T-helper 1 cell treated with Interleukin-12 subunit alpha and Interleukin-12 subunit beta and Interleukin-4 antibody, amounts not matched to agents 30 μg/mL and 1 μg/mL, for 36 hours (primary cell): Measurements from ENCODE around the gene SLC22A23.

Experiments used
- H3K27ac Mint-ChIP-seq: one replicate; pipeline ENCODE4 v1.8.0; 2021; ENCODE audit warnings: mild to moderate bottlenecking, mixed read lengths
- H3K27me3 Mint-ChIP-seq: one replicate; pipeline ENCODE4 v1.8.0; 2021; ENCODE audit warnings: low read depth, mixed read lengths
- H3K36me3 Mint-ChIP-seq: one replicate; pipeline ENCODE4 v1.8.0; 2021; ENCODE audit warnings: low read depth, mixed read lengths
- H3K4me1 Mint-ChIP-seq: one replicate; pipeline ENCODE4 v1.8.0; 2021; ENCODE audit warnings: low read depth, mixed read lengths
- H3K4me3 Mint-ChIP-seq: one replicate; pipeline ENCODE4 v1.8.0; 2021; ENCODE audit warnings: mild to moderate bottlenecking, moderate library complexity, mixed read lengths
- H3K9me3 Mint-ChIP-seq: one replicate; pipeline ENCODE4 v1.8.0; 2021; ENCODE audit warnings: mixed read lengths

The SLC22A23 gene

DNA sequence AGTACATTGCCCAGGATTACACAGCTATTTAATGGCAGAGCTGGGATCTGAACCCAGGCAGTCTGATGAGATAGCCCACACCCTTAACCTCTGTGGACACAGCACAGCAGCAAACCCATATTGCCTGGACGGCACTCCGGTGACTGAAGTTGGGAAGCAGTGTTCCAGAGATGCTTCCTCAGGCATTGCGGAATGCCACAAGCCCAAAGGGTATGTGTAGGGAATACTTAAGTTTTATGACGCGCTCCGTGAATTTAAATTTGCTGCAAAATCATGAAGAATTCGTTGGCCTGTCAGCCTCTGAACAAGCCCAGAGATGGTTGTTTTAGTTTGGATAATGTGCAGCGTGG lies 151.7 kb downstream of the SLC22A23 start:
- H3K27me3 Mint-ChIP-seq = peaks cover 20% of the 10 kb centered on the region
- no peaks in the 10 kb centered on the region for H3K4me1 Mint-ChIP-seq
- H3K9me3 Mint-ChIP-seq = peaks cover 3% of the 10 kb centered on the region
- H3K27ac Mint-ChIP-seq = no peak overlapping the region
- no peaks in the 10 kb centered on the region for H3K36me3 Mint-ChIP-seq
- no peak overlapping the region for H3K4me3 Mint-ChIP-seq

DNA sequence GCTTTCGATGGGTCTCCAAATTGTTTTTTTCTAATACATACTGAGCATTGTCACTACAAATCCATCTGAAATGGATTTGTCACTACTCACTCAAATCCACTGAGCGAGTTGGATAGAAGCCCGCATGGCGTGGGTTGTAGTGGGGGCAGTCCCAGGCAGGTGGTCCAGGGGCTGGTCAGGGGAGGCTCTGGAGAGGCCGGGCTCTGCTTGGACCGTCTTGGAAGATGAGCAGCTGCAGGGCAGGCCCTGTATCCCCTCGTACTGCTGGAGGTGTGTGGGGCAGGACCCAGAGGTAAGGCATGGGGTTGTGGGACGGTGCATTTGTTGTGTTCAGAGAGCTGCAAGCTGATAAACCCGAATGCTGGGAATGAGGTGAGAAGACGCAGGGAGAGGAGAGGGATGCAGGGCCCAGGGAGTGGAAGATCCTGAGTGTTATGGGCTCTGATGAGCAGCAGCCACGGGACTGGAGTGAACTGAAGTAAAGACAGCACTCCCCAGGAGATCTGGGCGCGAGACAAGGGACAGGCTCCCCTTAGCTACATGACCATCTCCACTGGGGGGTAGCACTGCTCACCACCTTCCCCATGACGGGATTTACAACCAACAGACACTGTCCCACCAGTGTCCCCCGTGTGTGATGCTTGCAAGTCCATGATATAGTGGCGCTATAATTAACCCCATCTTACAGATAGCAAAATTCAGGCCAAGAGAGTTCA lies 152.2 kb downstream of the SLC22A23 start:
- H3K27ac Mint-ChIP-seq = no peak overlapping the region
- no peak overlapping the region for H3K4me3 Mint-ChIP-seq
- H3K9me3 Mint-ChIP-seq = peaks cover 3% of the 10 kb centered on the region
- no peaks in the 10 kb centered on the region for H3K36me3 Mint-ChIP-seq
- no peaks in the 10 kb centered on the region for H3K4me1 Mint-ChIP-seq
- H3K27me3 Mint-ChIP-seq = peaks cover 22% of the 10 kb centered on the region

DNA sequence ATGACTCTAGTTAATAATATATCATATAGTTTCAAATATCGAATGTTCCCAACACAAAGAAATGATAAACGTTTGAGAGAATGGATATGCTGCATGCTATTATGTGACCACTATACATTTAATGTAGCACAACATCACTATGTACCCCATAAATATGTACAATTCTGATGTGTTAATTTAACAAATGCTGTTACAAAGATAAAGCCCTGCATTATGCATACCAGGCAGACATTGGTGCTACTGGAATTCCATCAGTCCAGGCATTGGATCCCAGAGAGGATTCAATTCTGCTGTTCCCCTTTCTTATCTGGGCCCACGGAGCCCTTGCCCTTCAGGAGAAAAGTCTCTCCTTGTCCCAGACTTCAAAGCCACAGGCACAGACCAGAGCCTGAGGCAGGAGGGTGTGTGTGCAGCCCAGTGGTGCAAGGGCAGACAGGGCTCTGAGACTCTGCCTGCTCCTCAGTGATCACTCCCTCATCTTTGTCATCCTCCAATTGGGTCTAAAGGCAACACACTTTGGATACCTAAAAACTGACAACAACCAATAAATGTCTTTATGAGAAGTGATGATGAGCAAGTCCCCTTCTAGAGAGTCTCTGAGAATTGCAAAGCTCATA lies 152.9 kb downstream of the SLC22A23 start:
- Mint-ChIP-seq H3K4me3 (no peak overlapping the region), H3K36me3 (no peaks in the 10 kb centered on the region), H3K27me3 (peaks cover 22% of the 10 kb centered on the region), H3K27ac (no peak overlapping the region), H3K4me1 (no peaks in the 10 kb centered on the region), H3K9me3 (peaks cover 3% of the 10 kb centered on the region)

DNA sequence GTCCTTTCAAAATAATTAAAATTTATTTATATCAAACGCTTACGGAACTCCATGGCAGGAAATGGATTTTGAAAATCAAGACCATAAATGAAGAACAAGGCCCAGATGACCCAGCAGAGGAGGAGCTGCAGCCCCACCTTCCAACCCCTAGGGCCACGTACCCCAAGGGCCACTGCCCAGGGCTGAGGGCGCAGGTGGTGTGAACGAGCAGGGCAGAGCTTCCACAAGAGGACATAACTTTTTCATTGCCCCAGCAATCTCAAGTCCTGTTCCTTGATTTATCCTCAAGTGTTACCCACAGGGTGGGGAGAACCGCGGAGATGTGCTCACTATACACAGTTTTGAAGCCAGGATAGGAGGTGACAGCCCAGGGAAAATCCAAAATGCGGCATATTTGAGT lies 155.3 kb downstream of the SLC22A23 start:
- H3K36me3 Mint-ChIP-seq = no peaks in the 10 kb centered on the region
- no peak overlapping the region for H3K4me3 Mint-ChIP-seq
- H3K9me3 Mint-ChIP-seq = peaks cover 3% of the 10 kb centered on the region
- no peaks in the 10 kb centered on the region for H3K4me1 Mint-ChIP-seq
- peaks cover 22% of the 10 kb centered on the region for H3K27me3 Mint-ChIP-seq
- no peak overlapping the region for H3K27ac Mint-ChIP-seq

DNA sequence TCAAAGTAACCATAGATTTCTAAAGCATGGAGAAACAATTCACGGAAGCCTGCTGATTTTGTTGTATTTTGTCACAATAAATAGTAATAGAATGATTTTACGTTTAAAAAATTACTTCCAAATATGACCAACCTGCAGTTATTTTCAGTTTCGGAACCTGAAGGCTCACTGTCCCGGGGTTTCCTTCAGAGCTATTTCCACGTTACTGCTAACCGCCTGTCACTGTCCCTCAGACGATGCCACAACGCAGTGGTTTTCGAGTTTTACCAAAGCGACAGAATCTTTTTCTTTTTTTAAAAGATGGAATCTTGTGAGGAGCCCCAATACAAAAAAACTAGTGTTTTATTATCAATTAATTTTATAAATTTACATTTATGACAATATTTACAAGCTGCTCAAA lies 157.6 kb downstream of the SLC22A23 start:
- H3K27ac Mint-ChIP-seq = no peak overlapping the region
- peaks cover 22% of the 10 kb centered on the region for H3K27me3 Mint-ChIP-seq
- no peaks in the 10 kb centered on the region for H3K4me1 Mint-ChIP-seq
- no peaks in the 10 kb centered on the region for H3K36me3 Mint-ChIP-seq
- H3K9me3 Mint-ChIP-seq = no peaks in the 10 kb centered on the region
- H3K4me3 Mint-ChIP-seq = no peak overlapping the region

DNA sequence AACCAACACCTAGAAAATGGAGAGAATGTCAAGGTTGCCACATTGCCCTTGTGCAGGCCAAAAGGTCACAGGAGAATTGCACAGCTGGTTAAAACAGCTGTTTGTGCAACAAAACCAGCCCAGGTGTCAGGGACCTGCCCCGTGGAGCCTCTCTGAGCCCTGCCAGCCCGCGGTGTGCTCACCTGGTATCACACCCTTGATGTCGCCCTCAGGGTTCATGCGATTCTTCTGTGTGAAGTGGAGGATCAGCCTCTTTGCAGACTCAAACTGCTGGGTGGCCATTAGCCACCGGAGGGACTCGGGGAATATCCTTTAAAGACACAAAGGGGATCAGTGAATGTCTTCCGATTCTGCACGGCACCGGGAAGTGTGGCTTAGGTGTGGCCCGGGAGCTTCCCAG lies 158.9 kb downstream of the SLC22A23 start:
- no peak overlapping the region for H3K4me3 Mint-ChIP-seq
- H3K27ac Mint-ChIP-seq = no peak overlapping the region
- no peaks in the 10 kb centered on the region for H3K36me3 Mint-ChIP-seq
- H3K27me3 Mint-ChIP-seq = peaks cover 17% of the 10 kb centered on the region
- H3K9me3 Mint-ChIP-seq = no peaks in the 10 kb centered on the region
- no peaks in the 10 kb centered on the region for H3K4me1 Mint-ChIP-seq

DNA sequence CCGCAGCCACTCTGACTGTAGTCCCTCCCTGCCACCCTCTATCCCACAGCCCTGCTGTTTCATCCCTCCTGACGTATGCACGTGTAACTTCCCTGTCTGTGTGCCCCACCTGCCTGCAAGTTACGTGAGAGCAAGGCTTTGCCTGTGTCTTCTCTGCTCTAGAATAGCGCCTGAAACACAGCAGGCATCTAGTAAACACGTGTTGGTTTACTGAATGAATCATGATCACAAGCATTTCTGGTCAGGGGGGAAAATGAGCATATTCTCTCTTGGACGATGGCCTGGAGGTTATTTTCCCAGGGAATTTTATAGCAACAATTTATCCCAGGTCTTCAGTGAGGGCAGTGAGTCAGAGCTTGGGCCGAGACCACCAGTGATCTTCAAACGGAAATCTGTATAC lies 159.8 kb downstream of the SLC22A23 start:
- Mint-ChIP-seq H3K4me1 (no peaks in the 10 kb centered on the region), H3K9me3 (no peaks in the 10 kb centered on the region), H3K27me3 (peaks cover 8% of the 10 kb centered on the region), H3K27ac (no peak overlapping the region), H3K4me3 (no peak overlapping the region), H3K36me3 (no peaks in the 10 kb centered on the region)

DNA sequence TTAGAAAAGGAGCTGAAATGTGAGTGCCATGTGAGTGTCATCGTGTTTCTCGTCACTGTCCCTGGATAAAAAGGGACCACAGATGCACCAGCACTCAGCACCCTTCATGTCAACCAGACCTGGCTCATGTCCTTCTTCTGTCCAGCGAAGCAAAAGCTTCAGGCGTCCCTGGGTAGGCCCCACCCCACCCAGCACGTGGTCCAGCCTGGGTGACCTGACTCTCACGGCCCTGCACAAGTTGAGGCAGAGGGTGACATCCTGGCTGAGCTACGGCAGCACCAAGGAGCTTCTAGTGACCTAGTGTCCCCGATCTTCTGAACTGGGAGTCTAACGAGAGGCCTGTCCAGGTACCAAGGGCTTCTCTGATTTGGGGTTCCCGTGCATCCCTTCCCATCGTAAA lies 160.3 kb downstream of the SLC22A23 start:
- Mint-ChIP-seq H3K9me3 (no peaks in the 10 kb centered on the region), H3K27ac (no peak overlapping the region)

DNA sequence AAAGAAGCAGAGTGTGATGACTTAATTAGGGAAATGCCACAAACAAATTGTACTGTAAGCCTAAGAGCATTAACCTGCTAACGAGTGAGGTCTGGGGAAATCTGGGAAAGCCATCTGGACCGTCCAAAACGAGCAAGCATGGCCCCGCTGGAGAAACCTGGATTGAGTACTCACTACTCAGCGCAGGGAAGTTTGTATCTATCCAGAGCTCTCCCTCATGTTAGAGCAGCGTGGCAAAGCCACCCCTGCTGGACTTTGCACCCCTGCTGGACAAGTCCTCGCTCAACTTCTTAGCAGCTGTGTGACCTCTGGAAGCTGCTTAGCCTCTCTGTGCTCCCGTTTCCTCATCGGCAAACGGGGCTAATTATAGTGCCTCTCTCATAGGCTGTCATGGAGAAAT lies 160.8 kb downstream of the SLC22A23 start:
- Mint-ChIP-seq H3K36me3 (no peaks in the 10 kb centered on the region), H3K4me3 (no peak overlapping the region), H3K9me3 (no peaks in the 10 kb centered on the region), H3K27ac (no peak overlapping the region), H3K4me1 (no peaks in the 10 kb centered on the region), H3K27me3 (peaks cover 7% of the 10 kb centered on the region)

More for the DNA sequence above, 160.3 kb downstream of the SLC22A23 start:
- no peaks in the 10 kb centered on the region for H3K36me3 Mint-ChIP-seq
- no peaks in the 10 kb centered on the region for H3K4me1 Mint-ChIP-seq
- no peak overlapping the region for H3K4me3 Mint-ChIP-seq
- H3K27me3 Mint-ChIP-seq = peaks cover 7% of the 10 kb centered on the region

DNA sequence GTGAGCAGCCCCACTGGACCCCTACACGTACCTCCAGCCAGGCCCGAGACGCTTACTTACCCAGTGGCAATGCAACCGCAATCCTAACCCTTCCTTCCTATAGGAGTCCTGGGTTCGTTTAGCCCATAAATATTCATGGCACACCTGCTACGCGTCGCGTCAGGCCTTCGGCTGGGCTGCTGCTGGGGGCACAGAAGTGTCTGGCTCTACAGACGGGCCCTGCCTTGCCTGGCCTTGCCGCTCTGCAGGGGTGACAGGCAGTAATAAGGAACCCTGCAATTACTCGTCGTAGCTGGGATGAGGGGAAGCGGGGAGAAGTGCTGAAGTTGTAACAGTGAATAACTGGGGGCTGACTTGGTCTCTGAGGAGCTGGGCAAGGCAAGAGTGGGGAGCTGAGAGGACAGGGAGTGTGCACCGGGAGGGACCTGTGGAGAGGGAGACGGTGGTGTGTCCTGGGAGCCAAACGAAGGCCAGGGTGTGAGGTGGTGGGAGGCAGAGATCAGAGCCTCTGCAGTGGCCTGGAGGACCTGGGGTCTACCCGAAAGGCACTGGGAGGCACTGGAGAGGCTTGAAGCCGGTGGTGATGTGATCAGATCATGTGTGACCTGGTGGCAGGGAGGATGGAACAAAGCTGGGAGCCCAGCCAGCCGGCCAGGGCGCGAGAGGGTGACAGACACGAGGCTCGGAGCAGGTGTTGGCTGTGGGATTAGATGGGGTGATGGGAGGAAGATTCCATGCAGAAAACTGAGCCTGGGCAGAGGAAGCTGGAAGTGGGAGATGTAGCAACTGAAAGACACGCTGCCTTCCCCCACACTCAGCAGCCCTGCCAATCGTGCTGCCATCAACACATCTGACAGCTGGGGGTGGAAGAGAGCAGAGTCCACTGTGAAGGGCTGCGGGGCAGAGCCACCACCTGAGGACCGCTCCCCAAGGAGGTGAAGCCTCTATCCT lies 161.7 kb downstream of the SLC22A23 start:
- no peaks in the 10 kb centered on the region for H3K4me1 Mint-ChIP-seq

DNA sequence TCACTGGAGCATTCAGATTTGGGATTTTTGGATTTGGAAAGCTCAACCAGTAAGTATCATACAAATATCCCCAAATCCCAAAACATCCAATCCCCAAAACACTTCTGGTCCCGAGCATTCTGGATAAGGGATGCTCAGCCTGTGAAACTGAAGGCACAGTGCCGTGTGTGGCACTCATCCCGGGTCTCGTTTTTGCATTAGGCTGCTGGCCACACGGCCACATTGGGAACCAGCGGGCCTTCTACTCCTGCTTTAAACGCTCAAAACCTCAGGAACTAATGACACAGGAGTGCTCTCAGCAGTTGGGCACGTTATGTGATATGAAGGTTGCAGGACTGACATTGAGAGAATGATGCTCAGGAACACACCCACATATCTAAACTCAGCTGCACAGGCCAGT lies 162.5 kb downstream of the SLC22A23 start:
- H3K36me3 Mint-ChIP-seq = no peaks in the 10 kb centered on the region
- H3K27ac Mint-ChIP-seq = no peak overlapping the region
- H3K9me3 Mint-ChIP-seq = no peaks in the 10 kb centered on the region
- H3K4me1 Mint-ChIP-seq = no peaks in the 10 kb centered on the region
- no peaks in the 10 kb centered on the region for H3K27me3 Mint-ChIP-seq
- H3K4me3 Mint-ChIP-seq = no peak overlapping the region

More for the DNA sequence above, 161.7 kb downstream of the SLC22A23 start:
- H3K4me3 Mint-ChIP-seq = no peak overlapping the region
- H3K27ac Mint-ChIP-seq = no peak overlapping the region
- peaks cover 2% of the 10 kb centered on the region for H3K27me3 Mint-ChIP-seq
- H3K36me3 Mint-ChIP-seq = no peaks in the 10 kb centered on the region
- H3K9me3 Mint-ChIP-seq = no peaks in the 10 kb centered on the region

DNA sequence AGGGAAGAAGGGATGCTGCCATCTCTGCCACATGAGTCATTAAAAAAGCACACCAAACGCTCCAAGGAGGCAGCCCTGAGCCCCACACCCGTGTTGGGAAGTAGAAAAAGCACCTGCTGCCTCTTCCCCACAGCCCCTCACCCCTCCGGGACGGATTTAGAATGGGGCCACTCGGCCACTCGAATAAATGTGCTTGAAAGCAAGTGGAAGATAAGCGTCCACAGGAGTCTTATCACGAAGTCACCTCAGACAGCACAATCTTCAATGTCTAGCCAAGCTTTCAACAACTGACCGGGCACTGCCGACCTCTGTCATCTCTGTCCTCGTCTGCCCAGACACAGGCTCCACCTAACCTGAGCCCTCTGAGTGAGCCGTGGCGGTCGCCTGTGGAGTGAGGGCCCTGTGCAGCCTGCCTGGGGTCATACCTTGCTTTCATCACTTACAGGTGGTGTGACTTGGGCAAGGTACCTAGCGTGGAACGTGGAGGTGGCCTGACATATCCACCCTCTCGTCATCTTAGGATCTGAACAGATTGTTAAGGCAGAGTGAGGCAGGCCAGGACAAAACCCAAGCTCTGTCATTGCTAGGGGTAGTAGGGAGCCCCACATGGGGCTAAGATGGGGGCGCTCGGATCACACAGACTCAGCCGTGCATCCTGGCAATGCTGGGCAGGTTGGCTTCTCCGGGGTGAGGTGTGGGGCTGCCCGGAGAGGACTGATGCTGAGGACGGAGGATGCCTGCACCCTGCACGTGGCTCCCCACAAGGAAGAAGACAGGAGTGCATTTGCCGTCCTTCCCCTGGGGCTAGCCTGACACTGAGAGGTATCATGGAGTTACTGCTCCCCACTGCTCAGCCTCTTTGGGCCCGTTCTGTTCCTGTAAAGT lies 163.3 kb downstream of the SLC22A23 start:
- H3K27ac Mint-ChIP-seq = no peak overlapping the region
- H3K4me3 Mint-ChIP-seq = no peak overlapping the region

DNA sequence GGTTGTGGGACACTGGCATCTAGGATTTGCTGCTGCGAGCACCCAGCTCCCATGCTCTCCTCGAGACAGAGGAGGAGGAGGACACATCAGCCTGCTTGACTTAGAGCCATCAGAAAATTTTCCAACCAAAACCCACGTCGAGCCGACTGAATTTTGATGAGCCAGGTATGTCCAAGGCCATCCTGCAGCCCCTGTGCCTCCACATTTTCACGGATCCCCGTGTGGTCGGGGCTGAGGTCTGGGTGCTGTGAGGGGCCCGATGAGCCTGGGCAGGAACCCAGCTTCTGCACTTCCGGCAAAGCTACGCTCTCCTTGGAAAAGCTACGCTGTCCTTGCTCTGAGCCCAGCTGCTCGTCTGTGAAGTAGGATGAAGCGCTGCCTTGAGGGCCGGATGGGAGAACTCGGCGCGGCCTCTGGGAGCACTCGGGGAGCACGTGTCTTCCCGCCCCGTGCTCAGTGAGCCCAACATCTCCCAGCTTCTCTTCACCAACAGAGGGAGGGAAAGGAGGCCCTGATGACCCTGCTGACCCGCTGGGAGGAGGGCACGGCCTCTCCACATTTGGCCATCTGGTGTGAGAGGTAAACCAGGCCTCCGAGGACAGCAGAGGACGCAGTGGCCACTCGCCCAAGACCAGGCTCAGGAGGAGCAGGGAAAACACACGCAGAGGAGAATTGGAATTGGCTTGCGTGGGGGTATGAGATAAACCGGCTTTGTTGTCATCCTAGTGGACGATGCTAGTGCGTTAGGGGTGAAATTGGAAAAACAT lies 164.2 kb downstream of the SLC22A23 start:
- Mint-ChIP-seq H3K27me3 (no peaks in the 10 kb centered on the region), H3K4me1 (no peaks in the 10 kb centered on the region), H3K27ac (no peak overlapping the region), H3K9me3 (no peaks in the 10 kb centered on the region), H3K36me3 (no peaks in the 10 kb centered on the region), H3K4me3 (no peak overlapping the region)

More for the DNA sequence above, 163.3 kb downstream of the SLC22A23 start:
- H3K36me3 Mint-ChIP-seq = no peaks in the 10 kb centered on the region
- no peaks in the 10 kb centered on the region for H3K9me3 Mint-ChIP-seq
- H3K27me3 Mint-ChIP-seq = no peaks in the 10 kb centered on the region
- H3K4me1 Mint-ChIP-seq = no peaks in the 10 kb centered on the region
